ENCODE results near the gene CLIC4. TPM values are rescaled to one million over a fixed set of nuclear protein-coding genes. Genes with fewer than 3 reads are reported as not detected.
A peak's percentile ranks its signal among the peaks of the same experiment; 100 is the strongest.

CLIC4 gene
- total and polyA plus RNA-seq, 3 experiments from 2014 or later, result 0.18 to 13.2 (median 12.8) TPM

DNA sequence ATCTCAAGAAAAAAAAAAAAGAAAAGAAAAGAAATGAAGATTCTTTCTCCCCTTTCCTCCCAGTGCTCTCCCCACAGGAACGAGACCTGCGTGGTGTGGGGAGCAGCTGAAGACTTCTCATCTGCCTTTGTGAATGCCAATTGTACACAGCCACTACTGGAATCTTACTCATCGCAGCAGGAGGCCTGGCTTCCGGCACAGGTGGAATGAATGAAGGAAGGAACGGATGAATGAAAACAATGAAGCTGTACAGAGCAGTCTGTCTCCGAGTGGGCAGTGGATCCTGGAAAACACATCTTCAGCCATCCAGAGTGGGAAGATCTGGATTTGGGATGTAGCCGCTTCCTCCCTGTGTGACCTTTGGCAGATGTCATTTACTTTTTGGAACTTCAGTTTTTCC, 119.9 kb downstream of the CLIC4 start:
- H3K27ac ChIP-seq (ENCODE audit: low read depth, low read length), result no peak overlapping the region
- no peaks in the 10 kb centered on the region for H3K4me1 ChIP-seq (ENCODE audit: insufficient read depth, low read length)
- POLR2A ChIA-PET, result no interaction called here
- no peak for DNase-seq
- Mint-ChIP-seq H3K27ac (peak overlapping the region in 1 of 8 donors; percentile 58), H3K36me3 (peaks cover 0 to 5% (median 0%) of the 10 kb centered on the region in 3 donors), H3K4me1 (peaks cover 0 to 3% (median 0%) of the 10 kb centered on the region in 3 donors), H3K9me3 (no peaks in the 10 kb centered on the region), H3K4me3 (no peak overlapping the region), H3K27me3 (peaks cover 0 to 5% of the 10 kb centered on the region in 2 donors)
- H3K9me3 ChIP-seq (ENCODE audit: low read length), result no peaks in the 10 kb centered on the region
- H3K36me3 ChIP-seq (ENCODE audit: insufficient read depth, low read length), result no peaks in the 10 kb centered on the region
- H3K27me3 ChIP-seq (ENCODE audit: insufficient read depth, low read length, poor library complexity, severe bottlenecking), result no peaks in the 10 kb centered on the region
- CTCF ChIA-PET, result interaction anchor here (2.1 kb wide), 1 partner anchor 17 kb away, joined by 6 read pairs; no protein-coding TSS in a partner anchor
- H3K4me3 ChIP-seq (ENCODE audit: low read length), result no peak overlapping the region

DNA sequence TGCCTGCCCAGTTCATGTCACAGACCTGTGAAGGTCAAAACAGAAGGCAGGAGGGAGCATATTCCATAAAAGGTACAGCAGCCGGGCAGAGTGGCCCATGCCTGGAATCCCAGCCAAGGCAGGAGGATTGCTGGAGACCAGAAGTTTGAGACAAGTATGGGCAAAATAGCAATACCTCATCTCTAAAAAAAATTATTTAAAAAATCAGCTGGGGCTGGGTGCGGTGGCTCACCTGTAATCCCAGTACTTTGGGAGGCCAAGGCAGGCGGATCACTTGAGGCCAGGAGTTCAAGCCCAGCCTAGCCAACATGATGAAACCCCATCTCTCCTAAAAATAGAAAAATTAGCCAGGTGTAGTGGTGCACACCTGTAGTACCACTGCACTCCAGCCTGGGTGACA, 120.3 kb downstream of the CLIC4 start:
- H3K27me3 Mint-ChIP-seq, result peaks cover 0 to 5% of the 10 kb centered on the region in 2 donors
- peaks cover 0 to 5% (median 0%) of the 10 kb centered on the region in 3 donors for H3K36me3 Mint-ChIP-seq
- Histone ChIP-seq H3K4me3 (ENCODE audit: low read length) (no peak overlapping the region), H3K27ac (ENCODE audit: low read depth, low read length) (no peak overlapping the region), H3K9me3 (ENCODE audit: low read length) (no peaks in the 10 kb centered on the region), H3K36me3 (ENCODE audit: insufficient read depth, low read length) (no peaks in the 10 kb centered on the region), H3K27me3 (ENCODE audit: insufficient read depth, low read length, poor library complexity, severe bottlenecking) (no peaks in the 10 kb centered on the region), H3K4me1 (ENCODE audit: insufficient read depth, low read length) (peaks cover 3% of the 10 kb centered on the region)
- no peaks in the 10 kb centered on the region for H3K9me3 Mint-ChIP-seq
- DNase-seq, result no peak
- no peak overlapping the region for H3K27ac Mint-ChIP-seq
- H3K4me1 Mint-ChIP-seq, result peaks cover 0 to 5% (median 2%) of the 10 kb centered on the region in 3 donors
- H3K4me3 Mint-ChIP-seq, result no peak overlapping the region
- POLR2A ChIA-PET, result no interaction called here
- CTCF ChIA-PET, result interaction anchor here (0.8 to 2.1 kb wide), 3 partner anchors 18 to 201 kb away, joined by 3 to 6 read pairs (median 4); no protein-coding TSS in a partner anchor

DNA sequence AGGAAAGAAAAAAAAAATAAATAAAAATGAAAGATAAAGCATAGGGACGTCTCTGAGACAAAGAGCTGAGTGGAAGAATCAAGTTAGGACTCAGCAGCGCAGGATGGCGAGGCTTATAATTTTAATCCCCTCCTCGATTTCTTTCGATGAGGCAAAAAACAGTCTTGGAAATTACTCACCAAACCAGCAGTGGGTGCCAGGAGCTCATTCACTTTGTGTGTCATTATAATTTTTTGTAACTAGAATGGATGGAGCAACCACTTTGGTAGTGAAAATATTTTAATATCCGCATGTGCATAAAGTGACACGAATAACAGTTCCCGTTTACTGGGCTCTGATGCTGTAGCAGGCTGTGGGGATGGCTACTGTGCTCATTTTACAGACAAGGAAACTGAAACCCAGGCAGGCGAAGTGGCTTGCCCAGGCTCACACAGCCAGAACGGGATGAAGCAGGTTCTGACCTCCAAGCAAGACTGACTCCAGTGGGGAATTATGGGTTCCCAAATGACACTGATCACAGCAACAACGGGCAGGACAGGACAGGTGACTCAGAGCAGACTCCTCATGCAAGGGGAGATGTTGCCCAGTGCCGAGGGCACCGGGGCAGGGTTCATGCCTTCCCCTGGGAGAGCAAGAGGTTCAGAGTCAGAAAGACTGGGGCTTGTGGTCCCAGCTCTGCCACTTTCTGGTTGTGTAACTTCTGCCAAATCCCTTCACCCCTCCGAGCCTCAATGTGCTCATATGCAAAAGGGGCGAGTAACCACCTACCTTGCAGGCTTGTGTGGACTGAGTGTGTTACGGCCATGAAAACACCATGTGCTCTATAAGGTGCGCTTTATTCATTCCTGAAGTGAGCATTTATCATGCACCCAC, 121.2 kb downstream of the CLIC4 start:
- DNase-seq, result no peak
- no peak overlapping the region for H3K4me3 Mint-ChIP-seq
- no peak overlapping the region for H3K27ac Mint-ChIP-seq
- Histone ChIP-seq H3K9me3 (ENCODE audit: low read length) (no peaks in the 10 kb centered on the region), H3K36me3 (ENCODE audit: insufficient read depth, low read length) (no peaks in the 10 kb centered on the region), H3K27me3 (ENCODE audit: insufficient read depth, low read length, poor library complexity, severe bottlenecking) (no peaks in the 10 kb centered on the region), H3K4me3 (ENCODE audit: low read length) (no peak overlapping the region), H3K27ac (ENCODE audit: low read depth, low read length) (no peak overlapping the region), H3K4me1 (ENCODE audit: insufficient read depth, low read length) (peaks cover 10% of the 10 kb centered on the region)
- H3K4me1 Mint-ChIP-seq, result peaks cover 4 to 11% (median 9%) of the 10 kb centered on the region in 3 donors
- H3K27me3 Mint-ChIP-seq, result peaks cover 0 to 7% of the 10 kb centered on the region in 2 donors
- CTCF ChIA-PET, result interaction anchor here (0.8 to 2.1 kb wide), 3 partner anchors 18 to 200 kb away, joined by 3 to 6 read pairs (median 4); no protein-coding TSS in a partner anchor
- POLR2A ChIA-PET, result no interaction called here
- no peaks in the 10 kb centered on the region for H3K9me3 Mint-ChIP-seq
- H3K36me3 Mint-ChIP-seq, result peaks cover 0 to 5% (median 0%) of the 10 kb centered on the region in 3 donors

DNA sequence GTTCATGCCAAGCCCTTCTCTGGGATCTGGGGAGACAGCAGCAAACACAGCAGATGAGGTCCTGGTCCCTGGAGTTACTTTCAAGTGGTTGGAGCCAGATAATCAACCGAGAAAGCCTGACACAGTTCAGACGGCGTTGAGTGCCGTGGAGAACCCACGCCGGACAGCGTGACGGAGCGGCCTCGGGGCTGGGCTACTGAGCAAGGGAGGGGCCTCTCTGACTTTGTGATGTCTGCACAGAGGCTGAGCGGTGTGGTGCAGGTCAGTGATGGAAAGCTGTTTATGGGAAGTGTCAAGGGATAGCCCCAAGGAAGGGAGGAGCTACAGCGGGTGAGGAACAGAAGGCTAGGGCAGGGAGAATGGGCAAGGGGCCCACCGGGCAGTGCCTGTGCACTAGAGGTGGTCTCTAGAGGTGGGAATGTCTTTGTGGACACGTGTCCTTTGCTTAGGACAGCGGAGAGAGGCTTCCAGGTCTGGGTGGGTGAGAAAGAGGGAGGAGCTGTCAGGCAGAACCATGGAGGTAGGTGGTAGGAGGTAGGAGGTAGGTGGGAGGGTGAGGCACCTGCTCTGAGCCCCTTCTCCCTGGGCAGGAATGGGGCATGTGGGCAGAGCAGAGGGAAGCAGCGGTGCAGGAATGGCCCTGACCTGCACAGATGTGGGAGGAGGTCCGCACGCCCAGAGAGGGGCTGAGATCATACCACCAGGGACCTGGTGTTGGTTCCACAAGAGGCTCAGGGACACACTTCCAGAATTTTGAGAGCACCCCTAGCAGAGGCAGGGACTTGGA, 122.0 kb downstream of the CLIC4 start:
- H3K9me3 ChIP-seq (ENCODE audit: low read length), result no peaks in the 10 kb centered on the region
- H3K36me3 ChIP-seq (ENCODE audit: insufficient read depth, low read length), result no peaks in the 10 kb centered on the region
- Mint-ChIP-seq H3K27ac (peak overlapping the region in 2 of 8 donors; percentile 47 to 61), H3K36me3 (peaks cover 0 to 5% (median 0%) of the 10 kb centered on the region in 3 donors), H3K9me3 (no peaks in the 10 kb centered on the region), H3K4me3 (no peak overlapping the region), H3K4me1 (peaks cover 4 to 14% (median 12%) of the 10 kb centered on the region in 3 donors), H3K27me3 (peaks cover 0 to 7% of the 10 kb centered on the region in 2 donors)
- peaks cover 10% of the 10 kb centered on the region for H3K4me1 ChIP-seq (ENCODE audit: insufficient read depth, low read length)
- ChIA-PET POLR2A (no interaction called here), CTCF (no interaction called here)
- H3K4me3 ChIP-seq (ENCODE audit: low read length), result no peak overlapping the region
- DNase-seq, result no peak
- no peak overlapping the region for H3K27ac ChIP-seq (ENCODE audit: low read depth, low read length)
- H3K27me3 ChIP-seq (ENCODE audit: insufficient read depth, low read length, poor library complexity, severe bottlenecking), result no peaks in the 10 kb centered on the region

DNA sequence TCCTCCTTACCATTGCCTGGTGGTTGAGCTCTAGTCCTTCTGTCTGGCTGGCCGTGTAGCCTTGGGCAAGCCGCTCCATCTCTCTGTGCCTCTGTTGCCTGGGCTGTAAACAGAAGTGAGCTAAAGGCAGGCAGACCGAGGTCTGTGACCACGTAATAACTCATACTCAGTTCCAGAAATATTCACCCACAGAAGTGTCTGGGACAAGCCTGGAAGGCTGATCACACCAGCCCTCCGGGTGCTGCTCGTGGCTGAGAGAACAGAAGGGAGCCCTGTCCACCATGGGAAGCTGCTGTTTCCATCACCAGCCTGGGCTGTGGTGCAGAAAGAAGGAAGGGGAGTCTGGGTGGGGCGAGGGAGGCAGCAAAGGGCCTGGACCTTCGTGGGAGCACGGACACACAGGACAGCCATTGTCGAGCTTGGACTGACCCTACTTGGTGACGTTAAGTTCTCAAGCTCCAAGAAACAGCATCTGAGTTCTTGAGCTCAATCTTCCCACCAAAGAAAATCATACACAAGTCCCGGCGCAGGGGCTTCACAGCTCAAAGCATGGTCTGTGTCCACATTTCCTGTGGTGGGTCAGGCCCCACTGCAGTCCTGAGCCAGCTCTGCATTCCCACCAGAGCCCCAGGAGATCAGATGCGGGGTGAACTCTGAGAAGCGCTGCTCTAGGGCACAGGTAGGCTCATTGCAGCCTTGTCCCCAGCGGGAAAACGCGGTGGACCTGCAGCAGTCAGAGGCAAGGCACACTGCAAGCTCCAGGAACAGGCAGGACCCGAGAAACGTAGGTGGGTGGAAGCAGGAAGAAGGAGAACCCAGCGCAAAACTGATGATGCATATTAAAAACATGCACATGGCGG, 123.0 kb downstream of the CLIC4 start:
- POLR2A ChIA-PET, result interaction anchor here (0.5 kb wide), 2 partner anchors 8 to 19 kb away, joined by 3 to 5 read pairs; no protein-coding TSS in a partner anchor
- Mint-ChIP-seq H3K9me3 (no peaks in the 10 kb centered on the region), H3K27me3 (peaks cover 0 to 7% of the 10 kb centered on the region in 2 donors)

DNA sequence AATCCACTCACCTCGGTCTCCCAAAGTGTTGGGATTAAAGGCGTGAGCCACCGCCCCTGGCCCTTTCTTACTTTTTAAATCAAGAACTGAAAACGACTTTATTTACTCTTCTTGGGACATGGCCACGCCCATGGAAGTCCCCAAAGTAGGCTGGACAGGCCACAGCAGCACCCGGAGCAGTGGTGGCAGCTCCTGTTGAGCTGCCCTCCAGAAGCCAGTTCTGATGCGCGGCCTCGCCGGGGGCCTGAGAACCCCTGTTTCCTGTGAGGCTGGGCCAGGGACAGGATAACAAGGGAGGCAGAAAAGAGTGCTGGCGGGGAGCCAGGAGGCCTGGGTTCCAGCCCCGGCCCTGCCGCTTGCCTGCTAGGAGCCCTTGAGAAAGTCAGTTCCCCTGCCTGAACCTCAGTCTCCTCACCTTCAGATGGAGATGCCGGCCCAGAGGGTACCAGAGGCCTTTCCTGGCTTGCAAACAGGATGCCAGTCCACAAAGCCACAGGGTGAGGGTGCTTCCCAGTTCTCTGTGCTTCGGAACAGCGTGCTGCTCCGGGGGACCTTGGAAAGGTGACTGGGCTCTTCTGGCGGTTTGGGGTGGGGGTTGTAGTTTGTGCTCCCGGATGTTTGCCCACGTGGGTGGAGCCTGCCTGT, 125.4 kb downstream of the CLIC4 start:
- ChIA-PET POLR2A (no interaction called here), CTCF (no interaction called here)
- H3K27me3 ChIP-seq (ENCODE audit: insufficient read depth, low read length, poor library complexity, severe bottlenecking), result no peaks in the 10 kb centered on the region
- Mint-ChIP-seq H3K4me3 (no peak overlapping the region), H3K9me3 (no peaks in the 10 kb centered on the region), H3K36me3 (no peaks in the 10 kb centered on the region), H3K4me1 (peaks cover 4 to 14% (median 12%) of the 10 kb centered on the region in 3 donors), H3K27me3 (peaks cover 0 to 7% of the 10 kb centered on the region in 2 donors), H3K27ac (peak overlapping the region in 2 of 8 donors; percentile 30 to 85)
- H3K4me1 ChIP-seq (ENCODE audit: insufficient read depth, low read length), result peaks cover 10% of the 10 kb centered on the region
- H3K4me3 ChIP-seq (ENCODE audit: low read length), result no peak overlapping the region
- H3K27ac ChIP-seq (ENCODE audit: low read depth, low read length), result no peak overlapping the region
- H3K36me3 ChIP-seq (ENCODE audit: insufficient read depth, low read length), result no peaks in the 10 kb centered on the region
- peak in 1 of 5 donors; percentile 25 for DNase-seq
- H3K9me3 ChIP-seq (ENCODE audit: low read length), result no peaks in the 10 kb centered on the region

More for the DNA sequence above, 123.0 kb downstream of the CLIC4 start:
- Histone ChIP-seq H3K27ac (ENCODE audit: low read depth, low read length) (no peak overlapping the region), H3K4me3 (ENCODE audit: low read length) (no peak overlapping the region), H3K9me3 (ENCODE audit: low read length) (no peaks in the 10 kb centered on the region), H3K4me1 (ENCODE audit: insufficient read depth, low read length) (peaks cover 10% of the 10 kb centered on the region), H3K36me3 (ENCODE audit: insufficient read depth, low read length) (no peaks in the 10 kb centered on the region), H3K27me3 (ENCODE audit: insufficient read depth, low read length, poor library complexity, severe bottlenecking) (no peaks in the 10 kb centered on the region)
- no peak overlapping the region for H3K4me3 Mint-ChIP-seq
- peak overlapping the region in 1 of 8 donors; percentile 69 for H3K27ac Mint-ChIP-seq
- H3K36me3 Mint-ChIP-seq, result peaks cover 0 to 5% (median 0%) of the 10 kb centered on the region in 3 donors
- H3K4me1 Mint-ChIP-seq, result peaks cover 4 to 14% (median 12%) of the 10 kb centered on the region in 3 donors
- CTCF ChIA-PET, result interaction anchor here (0.9 kb wide), 1 partner anchor 9 kb away, joined by 3 read pairs; no protein-coding TSS in a partner anchor
- no peak for DNase-seq

DNA sequence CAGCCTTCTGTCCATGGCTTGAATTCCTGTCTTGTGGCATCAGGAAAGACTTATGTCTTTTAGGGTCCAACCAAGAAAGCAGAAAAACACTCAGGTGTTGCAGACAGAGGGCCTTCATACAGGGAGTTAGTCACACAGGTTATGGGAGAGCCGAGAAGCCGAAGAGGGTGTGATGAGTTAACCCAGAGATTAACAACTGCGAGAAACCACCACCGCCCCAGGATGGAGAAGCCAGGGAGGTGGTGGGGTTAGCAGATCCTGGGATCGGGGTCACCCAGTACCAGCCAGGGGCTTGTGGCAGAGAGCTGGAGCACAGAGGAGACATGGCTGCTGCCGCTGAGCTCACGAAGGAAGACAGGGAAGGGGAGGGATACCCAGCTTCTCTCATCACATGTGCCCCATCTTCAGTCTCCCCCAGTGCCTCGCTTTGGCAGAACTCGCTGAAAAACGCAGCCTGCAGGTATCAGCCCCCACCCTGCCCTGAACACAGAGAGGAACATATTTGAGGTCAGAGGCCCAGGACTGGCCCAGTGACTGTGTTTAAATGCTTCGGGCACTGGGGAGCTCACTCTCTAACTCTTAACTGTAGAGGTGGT, 126.2 kb downstream of the CLIC4 start:
- no peaks in the 10 kb centered on the region for H3K9me3 ChIP-seq (ENCODE audit: low read length)
- peaks cover 10% of the 10 kb centered on the region for H3K4me1 ChIP-seq (ENCODE audit: insufficient read depth, low read length)
- ChIA-PET CTCF (interaction anchor here (1.4 kb wide), 1 partner anchor 27 kb away, joined by 3 read pairs; no protein-coding TSS in a partner anchor), POLR2A (no interaction called here)
- no peak overlapping the region for H3K27ac ChIP-seq (ENCODE audit: low read depth, low read length)
- Mint-ChIP-seq H3K36me3 (no peaks in the 10 kb centered on the region), H3K4me1 (peaks cover 4 to 14% (median 12%) of the 10 kb centered on the region in 3 donors), H3K27me3 (peaks cover 0 to 9% of the 10 kb centered on the region in 2 donors), H3K27ac (peak overlapping the region in 3 of 8 donors; percentile 29 to 85 (median 30)), H3K9me3 (no peaks in the 10 kb centered on the region), H3K4me3 (no peak overlapping the region)
- no peak for DNase-seq
- H3K27me3 ChIP-seq (ENCODE audit: insufficient read depth, low read length, poor library complexity, severe bottlenecking), result no peaks in the 10 kb centered on the region
- no peak overlapping the region for H3K4me3 ChIP-seq (ENCODE audit: low read length)
- no peaks in the 10 kb centered on the region for H3K36me3 ChIP-seq (ENCODE audit: insufficient read depth, low read length)

Measured in CD8-positive, alpha-beta memory T cell (primary cell).